ENCODE measurements around the gene PPP2R2B. TPM values are rescaled to one million over a fixed set of nuclear protein-coding genes. Genes with fewer than 3 reads are reported as not detected.

PPP2R2B gene
- total and polyA plus RNA-seq, 4 donors, result 0.15 to 1.2 (median 0.55) TPM

DNA sequence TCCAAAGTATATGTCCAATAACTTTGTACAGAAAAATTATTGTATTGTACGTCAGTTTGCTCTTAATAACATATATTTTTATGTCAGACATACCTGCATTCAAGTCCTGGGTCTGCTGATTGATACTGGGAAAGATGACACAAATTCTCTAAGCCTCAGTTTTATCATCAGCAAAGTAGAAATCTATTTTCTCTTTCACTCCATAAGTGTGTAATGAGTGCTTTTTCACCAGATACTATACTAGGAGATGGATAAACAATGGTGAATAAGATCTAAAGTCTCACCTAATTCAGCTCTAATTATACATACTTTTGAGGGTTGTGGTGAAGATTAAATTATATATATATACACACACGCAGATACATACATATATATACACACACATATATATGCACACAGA, 12.3 kb downstream of the PPP2R2B start:
- 82 to 89% methylated on average over 2 of the region's 2 CpGs for WGBS, 2 donors
- Histone ChIP-seq H3K27me3 (ENCODE audit: control insufficient read depth in 3 of 3, insufficient read depth in 3 of 3, low read length in 2 of 3) (no peaks in the 10 kb centered on the region), H3K9ac (ENCODE audit: insufficient read depth in 1 of 2, low read length in 2 of 2) (no peak overlapping the region), H3K4me1 (ENCODE audit: control insufficient read depth in 5 of 5, insufficient read depth in 5 of 5, low read length in 5 of 5) (no peaks in the 10 kb centered on the region), H3K4me3 (no peak overlapping the region), H3K36me3 (ENCODE audit: control insufficient read depth in 4 of 4, insufficient read depth in 4 of 4, low read length in 4 of 4) (no peaks in the 10 kb centered on the region), H3K27ac (ENCODE audit: low read depth in 1 of 2, low read length in 1 of 2) (no peak overlapping the region), H3K9me3 (ENCODE audit: control insufficient read depth in 4 of 4, insufficient read depth in 3 of 4, low read length in 3 of 4) (peaks cover 0 to 2% (median 0%) of the 10 kb centered on the region in 4 donors)
- DNase-seq (no peak), ATAC-seq (ENCODE audit: insufficient read depth, low FRiP score) (no peak)
- TF ChIP-seq, protein P1, sequence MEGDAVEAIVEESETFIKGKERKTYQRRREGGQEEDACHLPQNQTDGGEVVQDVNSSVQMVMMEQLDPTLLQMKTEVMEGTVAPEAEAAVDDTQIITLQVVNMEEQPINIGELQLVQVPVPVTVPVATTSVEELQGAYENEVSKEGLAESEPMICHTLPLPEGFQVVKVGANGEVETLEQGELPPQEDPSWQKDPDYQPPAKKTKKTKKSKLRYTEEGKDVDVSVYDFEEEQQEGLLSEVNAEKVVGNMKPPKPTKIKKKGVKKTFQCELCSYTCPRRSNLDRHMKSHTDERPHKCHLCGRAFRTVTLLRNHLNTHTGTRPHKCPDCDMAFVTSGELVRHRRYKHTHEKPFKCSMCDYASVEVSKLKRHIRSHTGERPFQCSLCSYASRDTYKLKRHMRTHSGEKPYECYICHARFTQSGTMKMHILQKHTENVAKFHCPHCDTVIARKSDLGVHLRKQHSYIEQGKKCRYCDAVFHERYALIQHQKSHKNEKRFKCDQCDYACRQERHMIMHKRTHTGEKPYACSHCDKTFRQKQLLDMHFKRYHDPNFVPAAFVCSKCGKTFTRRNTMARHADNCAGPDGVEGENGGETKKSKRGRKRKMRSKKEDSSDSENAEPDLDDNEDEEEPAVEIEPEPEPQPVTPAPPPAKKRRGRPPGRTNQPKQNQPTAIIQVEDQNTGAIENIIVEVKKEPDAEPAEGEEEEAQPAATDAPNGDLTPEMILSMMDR (IDR thresholded peaks at IDR 0.05; ENCODE audit: control extremely low read depth, extremely low read depth), result no peak

DNA sequence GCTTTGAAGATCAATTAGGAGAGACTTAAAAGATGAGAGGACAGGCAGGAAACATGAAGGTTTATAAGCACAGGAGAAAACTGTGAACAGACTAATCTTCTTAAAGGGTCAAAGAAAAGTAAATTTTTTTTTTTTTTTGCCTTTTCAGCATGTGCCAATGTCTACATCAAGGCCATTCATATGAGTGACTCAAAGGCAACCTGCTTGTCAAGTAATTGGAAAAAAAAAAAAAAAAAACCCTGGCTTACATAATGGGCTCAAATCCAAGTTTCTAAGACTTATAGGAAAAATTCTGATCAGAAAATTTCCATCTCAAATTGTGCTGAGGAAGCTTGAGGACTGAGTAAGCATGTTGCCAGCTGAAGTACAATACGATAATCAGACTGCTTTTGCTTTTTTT, 15.9 kb downstream of the PPP2R2B start:
- no peak for DNase-seq
- 81 to 91% methylated on average over 1 of the region's 1 CpG for WGBS, 2 donors
- no peak overlapping the region for H3K4me3 ChIP-seq
- no peaks in the 10 kb centered on the region for H3K9me3 ChIP-seq (ENCODE audit: control insufficient read depth in 4 of 4, insufficient read depth in 3 of 4, low read length in 3 of 4)
- TF ChIP-seq, protein P1 (IDR thresholded peaks at IDR 0.05; ENCODE audit: control extremely low read depth, extremely low read depth), result no peak
- H3K4me1 ChIP-seq (ENCODE audit: control insufficient read depth in 5 of 5, insufficient read depth in 5 of 5, low read length in 5 of 5), result no peaks in the 10 kb centered on the region
- no peak for ATAC-seq (ENCODE audit: insufficient read depth, low FRiP score)
- H3K27ac ChIP-seq (ENCODE audit: low read depth in 1 of 2, low read length in 1 of 2), result no peak overlapping the region
- H3K27me3 ChIP-seq (ENCODE audit: control insufficient read depth in 3 of 3, insufficient read depth in 3 of 3, low read length in 2 of 3), result no peaks in the 10 kb centered on the region
- H3K36me3 ChIP-seq (ENCODE audit: control insufficient read depth in 4 of 4, insufficient read depth in 4 of 4, low read length in 4 of 4), result no peaks in the 10 kb centered on the region
- H3K9ac ChIP-seq (ENCODE audit: insufficient read depth in 1 of 2, low read length in 2 of 2), result no peak overlapping the region

DNA sequence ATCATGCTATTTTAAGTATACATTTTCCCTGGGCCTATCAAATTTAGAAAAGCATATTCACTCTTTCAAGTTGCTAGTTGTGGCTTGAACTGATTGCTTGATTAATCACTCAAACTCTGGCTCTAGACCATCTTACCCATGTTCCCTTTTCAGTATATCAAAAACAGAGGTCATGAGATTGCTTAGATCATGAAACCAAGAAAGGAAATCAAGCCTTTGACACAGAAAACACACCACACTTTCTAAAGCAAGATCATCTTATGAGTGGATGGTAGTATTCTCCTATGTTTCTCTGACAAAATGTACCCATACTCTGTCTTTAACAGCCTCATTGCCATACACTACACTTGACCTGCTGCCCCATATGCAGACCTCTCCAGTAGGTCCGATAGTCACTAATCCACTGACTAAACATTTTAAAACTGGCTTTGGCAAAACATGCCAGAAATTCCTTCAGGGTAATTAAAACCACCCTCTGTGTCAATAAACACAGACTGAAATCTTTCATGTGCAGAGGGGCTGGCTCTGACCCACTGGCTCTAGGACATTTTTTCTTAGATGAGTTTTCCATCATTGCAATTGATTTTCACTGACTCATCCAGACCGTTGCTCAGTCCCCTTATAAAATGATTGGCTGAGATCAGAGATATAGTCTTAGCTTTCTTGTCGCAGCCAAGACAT, 18.2 kb downstream of the PPP2R2B start:
- Histone ChIP-seq H3K9ac (ENCODE audit: insufficient read depth in 1 of 2, low read length in 2 of 2) (no peak overlapping the region), H3K36me3 (ENCODE audit: control insufficient read depth in 4 of 4, insufficient read depth in 4 of 4, low read length in 4 of 4) (no peaks in the 10 kb centered on the region), H3K4me1 (ENCODE audit: control insufficient read depth in 5 of 5, insufficient read depth in 5 of 5, low read length in 5 of 5) (no peaks in the 10 kb centered on the region), H3K4me3 (no peak overlapping the region), H3K27me3 (ENCODE audit: control insufficient read depth in 3 of 3, insufficient read depth in 3 of 3, low read length in 2 of 3) (no peaks in the 10 kb centered on the region), H3K27ac (ENCODE audit: low read depth in 1 of 2, low read length in 1 of 2) (no peak overlapping the region), H3K9me3 (ENCODE audit: control insufficient read depth in 4 of 4, insufficient read depth in 3 of 4, low read length in 3 of 4) (no peaks in the 10 kb centered on the region)
- ATAC-seq (ENCODE audit: insufficient read depth, low FRiP score), result no peak
- no peak for DNase-seq
- TF ChIP-seq, protein P1 (IDR thresholded peaks at IDR 0.05; ENCODE audit: control extremely low read depth, extremely low read depth), result no peak
- 15 to 40% methylated on average over 3 of the region's 3 CpGs for WGBS, 2 donors

- no peaks in the 10 kb centered on the region for H3K4me1 ChIP-seq (ENCODE audit: control insufficient read depth in 5 of 5, insufficient read depth in 5 of 5, low read length in 5 of 5)
- H3K27me3 ChIP-seq (ENCODE audit: control insufficient read depth in 3 of 3, insufficient read depth in 3 of 3, low read length in 2 of 3), result no peaks in the 10 kb centered on the region
- no peaks in the 10 kb centered on the region for H3K36me3 ChIP-seq (ENCODE audit: control insufficient read depth in 4 of 4, insufficient read depth in 4 of 4, low read length in 4 of 4)
- ATAC-seq (ENCODE audit: insufficient read depth, low FRiP score) (no peak), DNase-seq (no peak)
- TF ChIP-seq, protein P1 (IDR thresholded peaks at IDR 0.05; ENCODE audit: control extremely low read depth, extremely low read depth), result no peak
- H3K27ac ChIP-seq (ENCODE audit: low read depth in 1 of 2, low read length in 1 of 2), result no peak overlapping the region
- no peaks in the 10 kb centered on the region for H3K9me3 ChIP-seq (ENCODE audit: control insufficient read depth in 4 of 4, insufficient read depth in 3 of 4, low read length in 3 of 4)
- H3K4me3 ChIP-seq, result no peak overlapping the region
- no peak overlapping the region for H3K9ac ChIP-seq (ENCODE audit: insufficient read depth in 1 of 2, low read length in 2 of 2)
Measured at GRCh38 chr5:146852089-146852488, 26.5 kb downstream of the PPP2R2B start.

Data from lung (tissue), 12 donors.